ENCODE results near the gene DAPL1. TPM values are rescaled to one million over a fixed set of nuclear protein-coding genes. Genes with fewer than 3 reads are reported as not detected.

DAPL1 gene
- total RNA-seq, 2 experiments from 2014 or later: not detected

GRCh38 chr2:158823486-158824237 is 28.5 kb downstream of the DAPL1 start:
- Histone ChIP-seq H3K4me1 (ENCODE audit: insufficient read depth, low read length, poor library complexity, severe bottlenecking) (no peaks in the 10 kb centered on the region), H3K79me2 (ENCODE audit: insufficient read depth, low read depth, low read length) (no peaks in the 10 kb centered on the region), H3K4me3 (ENCODE audit: low read depth, low read length, poor library complexity, severe bottlenecking) (no peak overlapping the region), H3K9me3 (ENCODE audit: low read length) (no peaks in the 10 kb centered on the region), H2AFZ (ENCODE audit: low read length) (no peak overlapping the region), H4K20me1 (ENCODE audit: insufficient read depth, low read length) (no peaks in the 10 kb centered on the region), H3K36me3 (ENCODE audit: insufficient read depth, low read length) (no peaks in the 10 kb centered on the region), H3K4me2 (ENCODE audit: low read length) (no peak overlapping the region), H3K27ac (ENCODE audit: low read depth, low read length, poor library complexity, severe bottlenecking) (no peak overlapping the region), H3K9me2 (ENCODE audit: insufficient read depth, low read length) (no peaks in the 10 kb centered on the region)
- CTCF ChIA-PET (ENCODE audit: unreplicated experiment): no interaction called here
- intact Hi-C loops (cut with micrococcal nuclease; ENCODE audit: unreplicated experiment): no loop called here
- DNase-seq (ENCODE audit: low spot score): no peak
- POLR2A ChIA-PET: no interaction called here
- TF ChIP-seq EZH2phosphoT487 (IDR thresholded peaks at IDR 0.05; ENCODE audit: borderline replicate concordance, low read depth, low read length) (no peak), CTCF (conservative IDR thresholded peaks at IDR 0.05; ENCODE audit: low read length) (no peak)
- BruUV-seq (replicated peaks): no TSS peak

- ChIA-PET CTCF (ENCODE audit: unreplicated experiment) (no interaction called here), POLR2A (no interaction called here)
- no peaks in the 10 kb centered on the region for H4K20me1 ChIP-seq (ENCODE audit: insufficient read depth, low read length)
- no peaks in the 10 kb centered on the region for H3K79me2 ChIP-seq (ENCODE audit: insufficient read depth, low read depth, low read length)
- no peak overlapping the region for H3K4me3 ChIP-seq (ENCODE audit: low read depth, low read length, poor library complexity, severe bottlenecking)
- no peak overlapping the region for H2AFZ ChIP-seq (ENCODE audit: low read length)
- DNase-seq (ENCODE audit: low spot score): no peak
- no peaks in the 10 kb centered on the region for H3K9me2 ChIP-seq (ENCODE audit: insufficient read depth, low read length)
- H3K4me2 ChIP-seq (ENCODE audit: low read length): no peak overlapping the region
- H3K36me3 ChIP-seq (ENCODE audit: insufficient read depth, low read length): no peaks in the 10 kb centered on the region
- H3K4me1 ChIP-seq (ENCODE audit: insufficient read depth, low read length, poor library complexity, severe bottlenecking): no peaks in the 10 kb centered on the region
- H3K27ac ChIP-seq (ENCODE audit: low read depth, low read length, poor library complexity, severe bottlenecking): no peak overlapping the region
- no peak for TF ChIP-seq EZH2phosphoT487 (IDR thresholded peaks at IDR 0.05; ENCODE audit: borderline replicate concordance, low read depth, low read length)
- no TSS peak for BruUV-seq (replicated peaks)
- H3K9me3 ChIP-seq (ENCODE audit: low read length): no peaks in the 10 kb centered on the region
- intact Hi-C loops (cut with micrococcal nuclease; ENCODE audit: unreplicated experiment): no loop called here
Measured at GRCh38 chr2:158825021-158825420, 29.9 kb downstream of the DAPL1 start.

GRCh38 chr2:158826965-158827364 is 31.8 kb downstream of the DAPL1 start:
- H3K4me1 ChIP-seq (ENCODE audit: insufficient read depth, low read length, poor library complexity, severe bottlenecking): no peaks in the 10 kb centered on the region
- BruUV-seq (replicated peaks): no TSS peak
- CTCF ChIA-PET (ENCODE audit: unreplicated experiment): no interaction called here
- no peaks in the 10 kb centered on the region for H3K9me3 ChIP-seq (ENCODE audit: low read length)
- H3K36me3 ChIP-seq (ENCODE audit: insufficient read depth, low read length): no peaks in the 10 kb centered on the region
- intact Hi-C loops (cut with micrococcal nuclease; ENCODE audit: unreplicated experiment): no loop called here
- H2AFZ ChIP-seq (ENCODE audit: low read length): no peak overlapping the region
- POLR2A ChIA-PET: no interaction called here
- H3K4me2 ChIP-seq (ENCODE audit: low read length): no peak overlapping the region
- no peak for DNase-seq (ENCODE audit: low spot score)
- no peaks in the 10 kb centered on the region for H3K79me2 ChIP-seq (ENCODE audit: insufficient read depth, low read depth, low read length)
- no peaks in the 10 kb centered on the region for H3K9me2 ChIP-seq (ENCODE audit: insufficient read depth, low read length)
- H3K4me3 ChIP-seq (ENCODE audit: low read depth, low read length, poor library complexity, severe bottlenecking): no peak overlapping the region
- no peak for TF ChIP-seq CTCF (conservative IDR thresholded peaks at IDR 0.05; ENCODE audit: low read length)
- no peak for TF ChIP-seq EZH2phosphoT487 (IDR thresholded peaks at IDR 0.05; ENCODE audit: borderline replicate concordance, low read depth, low read length)
- H4K20me1 ChIP-seq (ENCODE audit: insufficient read depth, low read length): no peaks in the 10 kb centered on the region
- H3K27ac ChIP-seq (ENCODE audit: low read depth, low read length, poor library complexity, severe bottlenecking): no peak overlapping the region
